UCSD-AML1 (cell line): ENCODE data around the gene CBS.
"Not testable (repeated sequence)": the region's sequence is repeated elsewhere in the genome, so short reads cannot be mapped to it uniquely, and the experiment has no call there.

ENCODE experiments used
- DNase-seq: peaks from one replicate; lab custom pipeline; 2025; ENCODE audit not compliant: unreplicated experiment; lab: John Stamatoyannopoulos, UW

The CBS gene

GRCh38 chr21:43027846-43028731 is 47.5 kb downstream of the CBS start:
- no peak for DNase-seq

- DNase-seq, result no peak
Observed at GRCh38 chr21:43025636-43026180, 49.9 kb downstream of the CBS start.

GRCh38 chr21:43024439-43025136 is 51.0 kb downstream of the CBS start:
- DNase-seq, result no peak

GRCh38 chr21:43023175-43023574 is 52.5 kb downstream of the CBS start:
- DNase-seq, result no peak

- DNase-seq, result no peak
Observed at GRCh38 chr21:43021756-43022600, 53.7 kb downstream of the CBS start.

- no peak for DNase-seq
Observed at GRCh38 chr21:43021191-43021590, 54.4 kb downstream of the CBS start.

- DNase-seq, result no peak
Observed at GRCh38 chr21:43020771-43021170, 54.9 kb downstream of the CBS start.

GRCh38 chr21:43020177-43020576 is 55.5 kb downstream of the CBS start:
- DNase-seq, result no peak

GRCh38 chr21:43018519-43018918 is 57.1 kb downstream of the CBS start:
- no peak for DNase-seq

- DNase-seq, result no peak
Observed at GRCh38 chr21:43016728-43017127, 58.9 kb downstream of the CBS start.

GRCh38 chr21:43015906-43016540 is 59.6 kb downstream of the CBS start:
- DNase-seq, result no peak

- no peak for DNase-seq
Observed at GRCh38 chr21:43012596-43012995, 63.0 kb downstream of the CBS start.

GRCh38 chr21:43006874-43007208 is 68.8 kb downstream of the CBS start:
- DNase-seq, result no peak

GRCh38 chr21:43006051-43006873 is 69.4 kb downstream of the CBS start:
- not testable (repeated sequence) for DNase-seq

- DNase-seq, result no peak
Observed at GRCh38 chr21:43005635-43006034, 70.0 kb downstream of the CBS start.

GRCh38 chr21:43004926-43005325 is 70.7 kb downstream of the CBS start:
- DNase-seq, result no peak
